ENCODE results near the gene LYRM2. TPM values are rescaled to one million over a fixed set of nuclear protein-coding genes. Genes with fewer than 3 reads are reported as not detected.

LYRM2 gene
- total RNA-seq, 1 donor from 2014 or later = 29.8 TPM

DNA sequence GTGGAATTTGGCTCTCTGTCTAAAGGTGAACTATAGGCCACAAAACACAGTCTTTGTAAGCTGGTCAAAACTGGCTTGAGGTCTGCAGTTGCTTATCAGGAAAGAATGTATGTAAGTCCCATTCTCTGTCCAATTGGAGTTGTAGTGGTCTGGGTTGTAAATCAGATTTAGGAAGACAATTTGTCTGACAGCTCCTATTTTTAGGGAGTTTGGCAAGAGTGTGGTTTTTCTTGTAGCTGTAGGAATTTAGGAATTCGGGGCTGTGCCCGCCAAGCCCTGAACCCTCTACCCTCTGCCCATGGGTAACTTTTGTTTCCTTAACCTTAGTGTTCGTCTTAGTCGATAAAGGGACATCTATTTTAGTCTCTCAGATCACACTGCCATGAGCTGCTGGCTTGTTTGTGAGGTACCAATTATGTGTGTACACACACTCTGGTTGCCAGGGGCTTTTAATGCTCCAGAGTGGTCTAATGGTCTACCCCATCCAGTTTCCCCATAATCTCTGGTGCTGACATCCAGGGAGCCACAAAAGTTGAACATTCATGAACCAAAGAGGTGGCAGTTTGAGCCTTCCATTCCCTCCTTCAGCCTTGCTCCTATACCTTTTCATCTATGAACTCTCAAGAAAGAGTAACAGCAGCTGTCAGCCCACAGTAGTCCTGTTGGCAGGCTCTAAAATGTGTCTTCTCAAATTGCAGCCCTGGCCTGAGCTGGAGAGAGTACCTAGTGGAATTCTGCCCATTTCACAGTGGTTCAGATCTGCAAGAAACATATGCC lies 112.6 kb downstream of the LYRM2 start:
- intact Hi-C loops (cut with DNase I) = no loop called here
- ATAC-seq = no peak
- DNase-seq (ENCODE audit: low spot score) = no peak

DNA sequence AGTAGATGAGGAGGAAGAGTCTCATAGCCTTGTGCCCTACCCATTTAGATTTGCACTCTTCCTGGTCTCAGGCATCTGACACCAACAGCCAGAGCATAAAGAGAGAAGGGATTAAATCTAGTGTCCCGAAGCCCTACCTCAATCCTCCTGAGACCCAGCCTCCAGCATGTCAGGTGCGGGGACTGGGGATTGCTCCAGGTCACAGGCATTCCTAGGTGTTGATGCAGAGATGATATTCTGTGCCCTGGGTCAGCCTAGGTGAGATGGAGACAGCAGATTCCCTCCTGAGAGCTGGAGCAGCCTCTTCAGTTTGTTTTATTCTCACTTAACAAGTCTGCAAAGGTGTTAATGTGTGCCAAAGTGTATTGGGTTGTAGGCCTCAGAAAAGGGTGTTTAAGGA lies 115.8 kb downstream of the LYRM2 start:
- DNase-seq (ENCODE audit: low spot score) (no peak), ATAC-seq (no peak)
- intact Hi-C loops (cut with DNase I) = no loop called here

DNA sequence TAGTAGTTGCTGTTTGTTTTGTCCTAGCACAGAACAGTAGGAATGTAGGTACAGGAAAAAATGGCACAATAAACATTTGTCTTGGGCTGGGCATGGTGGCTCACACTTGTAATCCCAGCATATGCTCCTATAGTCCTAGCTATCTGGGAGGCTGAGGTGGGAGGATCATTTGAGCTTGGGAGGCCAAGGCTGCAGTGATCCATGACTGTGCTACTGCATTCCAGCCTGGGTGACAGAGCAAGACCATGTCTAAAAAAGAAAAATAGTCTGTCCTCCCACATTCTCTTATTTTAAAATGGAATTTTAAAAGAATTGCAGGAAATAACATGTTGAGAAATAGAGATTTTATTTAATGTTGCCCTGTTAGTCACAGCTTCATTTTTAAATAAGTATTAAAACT lies 117.8 kb downstream of the LYRM2 start:
- intact Hi-C loops (cut with DNase I) = no loop called here
- ATAC-seq = no peak

DNA sequence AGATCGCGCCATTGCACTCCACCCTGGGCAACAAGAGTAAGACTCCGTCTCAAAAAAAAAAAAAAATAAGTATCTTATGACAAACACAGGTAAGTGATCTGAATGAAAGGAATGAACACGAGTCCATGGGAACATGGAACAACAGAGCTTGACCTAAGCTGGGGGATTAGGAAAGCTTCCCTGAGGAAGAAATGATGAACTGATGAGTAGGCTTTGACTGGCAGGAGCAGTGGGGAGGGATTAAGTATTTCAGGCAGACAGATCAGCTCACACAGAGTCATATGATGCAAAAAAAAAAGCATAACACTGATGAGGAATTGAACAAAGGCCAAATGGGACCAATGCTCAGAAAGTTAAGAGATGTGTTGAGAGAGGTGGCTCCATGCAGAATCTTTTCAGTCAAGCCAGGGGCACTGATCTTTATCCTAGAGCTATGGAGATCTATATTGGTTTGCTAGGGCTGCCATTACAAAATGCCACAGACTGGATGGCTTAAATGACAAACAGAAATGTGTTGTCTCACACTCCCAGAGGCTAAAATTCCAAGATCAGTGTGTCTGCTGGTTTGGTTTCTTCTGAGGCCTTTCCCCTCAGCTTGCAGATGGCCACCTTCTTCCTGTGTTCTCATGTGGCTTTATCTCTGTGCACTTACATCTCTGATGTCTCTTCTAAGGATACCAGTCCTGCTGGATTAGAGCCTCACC lies 120.0 kb downstream of the LYRM2 start:
- intact Hi-C loops (cut with DNase I) = no loop called here
- no peak for ATAC-seq
- no peak for DNase-seq (ENCODE audit: low spot score)

More for the DNA sequence above, 117.8 kb downstream of the LYRM2 start:
- no peak for DNase-seq (ENCODE audit: low spot score)

Other genes with a start within 250 kb of the LYRM2 start
- 22.1 TPM for gene RRAGD, start 226.5 kb downstream of the LYRM2 start, total RNA-seq
- gene ANKRD6, start 205.6 kb downstream of the LYRM2 start, total RNA-seq = 22.3 TPM
- gene MDN1, start 181.0 kb upstream of the LYRM2 start, total RNA-seq = 55.0 TPM
- 24.7 TPM for gene CASP8AP2, start 191.1 kb upstream of the LYRM2 start, total RNA-seq

Measured in sciatic nerve (tissue), 2 donors.